DMS53 treated with DMSO at 0.1 percent for 48 hours (cell line): Measurements from ENCODE around the gene TBC1D17.

Experiments used
- DNase-seq: peaks from one replicate; lab custom pipeline; 2025; ENCODE audit not compliant: unreplicated experiment; lab: John Stamatoyannopoulos, UW

TBC1D17 gene

DNA sequence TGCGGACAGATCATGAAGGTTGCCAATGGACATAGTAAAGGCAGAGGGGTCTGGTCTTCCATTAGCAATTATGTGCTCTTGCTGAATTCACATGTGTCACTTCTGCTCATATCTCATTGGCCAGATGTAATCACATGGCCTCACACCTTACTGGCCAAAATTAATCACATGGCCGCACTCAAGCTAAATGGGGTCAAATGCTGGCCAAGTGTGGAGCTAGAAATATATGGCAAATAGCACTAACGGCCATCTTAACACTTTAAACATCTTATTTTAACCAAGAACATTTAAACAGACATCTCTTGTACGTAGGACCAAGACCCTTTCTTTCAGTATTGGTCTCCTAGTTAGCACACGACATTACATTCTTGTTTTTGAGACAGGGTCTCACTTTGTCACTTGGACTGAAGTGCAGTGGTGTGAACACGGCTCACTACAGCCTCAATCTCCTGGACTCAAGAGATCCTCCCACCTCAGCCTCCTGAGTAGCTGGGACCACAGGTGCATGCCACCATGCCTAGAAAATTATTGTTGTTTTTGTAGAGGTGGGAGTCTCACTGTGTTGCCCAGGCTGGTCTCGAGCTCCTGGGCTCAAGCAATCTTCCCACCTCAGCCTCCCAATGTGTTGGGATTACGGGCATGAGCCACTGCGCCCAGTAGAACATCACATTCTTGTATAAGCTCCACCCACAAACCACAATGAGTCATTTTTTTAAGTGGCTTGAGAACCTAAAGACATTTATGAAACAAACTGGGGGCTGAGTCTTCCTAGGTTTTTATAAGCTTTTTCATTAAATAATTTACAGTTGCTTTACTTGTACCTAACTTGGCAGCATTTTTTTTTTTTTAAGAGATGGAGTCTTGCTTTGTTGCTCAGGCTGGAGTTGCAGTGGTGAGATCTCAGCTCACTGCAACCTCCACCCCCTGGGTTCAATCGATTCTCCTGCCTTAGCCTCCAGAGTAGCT, 29.5 kb upstream of the TBC1D17 start:
- DNase-seq, result no peak

DNA sequence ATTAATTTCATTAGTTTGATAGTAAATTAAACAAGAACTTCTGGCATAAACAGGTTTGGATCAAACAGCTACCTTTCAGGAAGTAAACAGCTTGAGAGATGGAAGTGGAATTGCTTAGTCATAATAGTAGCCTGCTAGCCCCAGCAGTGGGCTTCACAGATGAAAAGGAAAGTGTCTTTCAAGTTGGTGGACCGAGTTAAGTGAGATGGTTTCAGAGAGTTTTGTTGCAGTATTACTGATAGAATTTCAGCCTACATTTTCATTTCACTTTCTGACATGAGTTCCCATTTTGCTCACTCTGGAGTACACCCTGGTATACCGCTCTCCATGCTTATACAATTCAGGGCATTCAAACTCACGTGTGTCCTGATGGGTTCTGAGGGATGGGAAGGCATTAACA, 28.6 kb upstream of the TBC1D17 start:
- no peak for DNase-seq

DNA sequence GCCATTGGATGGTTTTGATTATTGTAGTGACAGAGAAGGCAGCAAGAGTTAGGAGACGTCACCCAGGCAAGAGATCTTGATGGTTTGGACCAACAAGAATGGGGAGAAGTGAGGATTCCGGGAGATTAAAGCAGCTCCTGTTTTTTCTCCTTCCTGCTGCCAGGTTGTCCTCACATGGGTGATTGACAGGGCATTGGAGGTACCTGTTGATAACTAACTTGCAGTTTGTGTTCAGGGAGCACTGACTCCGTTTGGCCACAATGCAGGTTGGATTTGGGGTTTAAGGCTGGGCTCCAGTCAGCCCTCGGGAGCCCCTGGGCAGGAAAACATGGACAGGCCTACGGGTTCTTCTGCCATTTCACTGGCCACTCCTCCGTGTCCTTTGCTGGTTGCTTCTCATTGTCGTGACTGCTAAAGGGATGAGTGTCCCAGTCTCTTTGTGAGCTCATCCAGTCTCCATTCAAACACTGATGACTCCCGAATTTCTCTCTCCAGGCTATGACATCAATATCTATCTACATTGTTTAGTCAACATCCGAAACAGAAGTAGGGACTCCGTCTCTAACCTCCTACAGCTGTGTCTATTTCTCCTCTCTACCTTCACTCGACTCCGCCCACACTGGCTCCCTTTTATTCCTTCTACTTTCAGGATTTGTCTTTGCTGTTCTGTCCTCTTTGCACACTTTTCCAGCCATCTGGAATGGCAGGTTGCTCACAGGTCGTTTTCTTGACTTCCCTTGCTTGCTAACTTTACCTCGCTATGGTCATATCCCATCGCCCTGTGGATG, 27.9 kb upstream of the TBC1D17 start:
- DNase-seq, result peak; percentile 51

DNA sequence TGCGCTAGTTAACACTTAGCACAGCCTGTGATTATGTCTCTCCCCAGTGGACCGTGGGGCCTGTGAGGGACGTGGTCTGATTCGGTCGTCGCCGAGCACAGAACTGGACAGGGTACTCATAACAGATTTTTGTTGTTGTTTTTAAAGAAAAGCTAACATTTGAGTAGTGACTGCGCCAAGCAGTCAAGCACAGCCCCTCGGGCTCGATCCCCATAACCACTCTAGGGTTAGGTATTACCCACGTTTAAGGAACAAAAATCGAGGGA, 27.3 kb upstream of the TBC1D17 start:
- DNase-seq, result no peak

DNA sequence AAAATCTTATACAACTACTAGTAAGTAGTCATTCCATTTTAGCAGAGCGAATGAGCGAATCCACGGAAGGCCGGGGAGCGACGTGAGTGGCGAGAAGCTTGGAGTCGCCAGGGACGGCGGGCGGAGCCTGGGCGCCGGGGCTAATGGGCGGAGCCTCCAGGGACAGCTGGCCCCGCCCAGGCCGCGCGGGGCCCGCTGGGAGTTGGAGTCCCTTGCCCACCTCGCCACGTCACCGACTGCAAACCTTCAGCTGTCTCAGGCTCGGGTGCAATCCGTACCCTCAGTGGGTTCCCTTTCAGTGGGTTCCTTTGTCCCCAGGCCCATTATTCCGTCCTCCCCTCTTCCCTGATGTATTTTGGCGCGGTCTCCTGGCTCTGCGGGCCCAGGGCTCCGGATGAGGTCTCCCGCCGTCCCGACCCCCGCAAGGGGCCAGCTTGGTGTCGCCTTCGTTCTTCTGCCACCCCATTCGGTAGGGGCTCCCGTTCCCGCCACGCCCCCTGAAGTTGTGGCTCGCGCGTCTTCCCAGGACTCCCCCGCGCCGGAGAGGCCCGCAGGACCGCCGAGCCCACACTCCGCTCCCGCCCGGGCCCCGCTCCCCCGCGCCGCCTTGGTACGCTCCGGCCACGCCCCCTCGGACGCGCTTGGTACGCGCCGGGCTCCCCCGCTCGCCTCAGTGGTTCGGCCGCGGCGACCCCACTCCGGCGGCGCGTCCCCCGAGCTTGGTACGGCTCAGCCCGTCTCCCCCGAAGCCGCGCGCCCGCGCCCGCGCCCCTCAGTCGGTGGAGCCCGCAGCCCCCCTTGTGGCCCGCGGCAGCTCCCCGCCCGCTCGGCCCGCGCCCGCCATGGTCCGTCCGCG, 26.8 kb upstream of the TBC1D17 start, which contains the start of gene PTOV1:
Gene PTOV1, plus strand, starts transcription at position 673 of the 856 bp plus-strand sequence.
- peak; percentile 64 for DNase-seq

DNA sequence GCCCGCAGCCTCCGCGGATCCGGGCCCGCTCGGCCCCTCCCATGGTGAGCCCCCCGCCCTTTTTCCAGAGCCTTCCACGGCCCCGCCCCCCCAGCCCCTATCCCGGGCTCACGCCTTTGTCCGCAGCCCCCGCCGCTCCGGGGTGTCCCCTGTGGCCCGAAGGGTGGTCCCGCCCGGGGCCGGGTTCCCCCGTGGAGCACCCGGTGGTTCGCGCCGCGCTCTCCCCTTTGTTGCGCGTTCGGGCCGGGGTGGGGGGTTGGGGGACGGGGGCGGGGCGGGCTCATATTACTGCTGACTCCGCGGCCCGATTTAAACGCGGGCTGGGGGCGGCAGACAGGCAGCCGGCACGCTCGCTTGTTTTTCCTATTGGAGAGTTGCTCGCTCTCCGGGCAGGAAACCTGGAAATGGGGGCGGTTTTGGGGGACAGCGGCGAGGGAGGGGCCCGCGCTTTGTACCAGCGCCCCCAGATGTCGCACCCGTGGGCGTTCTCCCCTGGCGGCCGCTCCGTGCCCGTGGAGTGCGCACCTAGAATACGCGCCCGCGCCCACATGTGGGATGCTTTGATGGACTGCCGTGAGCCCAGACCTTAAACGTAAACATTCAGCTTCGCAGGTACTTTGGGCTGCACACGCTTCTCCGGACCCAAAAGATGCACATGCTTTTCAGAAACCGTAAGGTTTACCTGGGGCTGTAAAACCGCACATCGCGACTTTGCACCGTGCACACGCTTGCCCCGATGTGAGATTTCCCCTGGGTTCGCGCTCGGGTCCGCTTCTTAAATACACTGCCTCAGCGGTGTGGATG, 25.8 kb upstream of the TBC1D17 start:
- no peak for DNase-seq

DNA sequence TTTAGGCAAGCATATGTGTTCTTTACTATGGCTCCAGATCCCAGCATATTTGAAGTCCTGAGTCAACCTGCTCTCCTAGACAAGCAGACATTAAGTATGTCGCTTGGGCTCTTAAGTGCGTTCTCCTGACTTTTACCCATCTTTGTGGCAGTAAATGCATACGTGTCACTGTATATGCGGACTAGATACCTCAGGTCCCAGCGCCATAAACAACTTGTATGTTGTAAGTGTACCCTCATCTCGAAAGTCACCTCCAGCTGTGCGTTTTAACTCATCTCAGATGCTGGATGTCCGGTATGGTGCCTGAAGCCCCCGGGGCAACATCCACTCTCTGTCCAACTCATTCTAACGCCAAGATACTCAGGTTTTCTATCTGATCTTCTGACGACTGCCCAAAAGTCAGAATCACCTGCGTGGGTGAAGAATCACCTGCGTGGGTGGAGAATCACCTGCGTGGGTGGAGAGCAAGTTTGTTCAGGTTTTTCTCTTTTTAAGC, 24.8 kb upstream of the TBC1D17 start:
- DNase-seq, result no peak

DNA sequence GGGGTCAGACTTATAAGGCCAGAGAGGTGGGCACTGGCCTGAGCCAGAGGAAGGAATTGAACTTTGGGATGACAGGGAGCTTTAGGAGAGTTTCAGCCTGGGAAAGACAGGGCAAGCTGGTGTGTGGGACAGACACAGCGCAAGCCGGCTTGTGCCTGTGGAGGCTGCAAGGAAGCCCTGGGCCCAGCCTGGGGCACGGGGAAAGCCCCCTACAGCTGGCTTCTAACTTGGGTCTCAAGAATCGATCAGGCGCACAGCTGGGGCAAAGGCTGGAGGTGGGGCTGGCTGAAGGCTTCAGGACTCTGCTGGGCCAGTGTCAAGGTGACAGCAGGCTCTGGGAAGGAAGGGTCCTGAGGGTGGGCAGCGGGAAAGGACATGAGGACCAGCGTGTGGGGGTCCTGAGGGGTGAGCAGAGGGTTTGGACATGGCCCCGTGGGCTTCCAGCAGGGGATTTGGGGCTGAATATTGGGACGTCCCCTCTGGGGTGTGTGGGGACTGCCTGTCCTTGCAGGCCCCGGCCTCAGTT, 23.6 kb upstream of the TBC1D17 start:
- no peak for DNase-seq

DNA sequence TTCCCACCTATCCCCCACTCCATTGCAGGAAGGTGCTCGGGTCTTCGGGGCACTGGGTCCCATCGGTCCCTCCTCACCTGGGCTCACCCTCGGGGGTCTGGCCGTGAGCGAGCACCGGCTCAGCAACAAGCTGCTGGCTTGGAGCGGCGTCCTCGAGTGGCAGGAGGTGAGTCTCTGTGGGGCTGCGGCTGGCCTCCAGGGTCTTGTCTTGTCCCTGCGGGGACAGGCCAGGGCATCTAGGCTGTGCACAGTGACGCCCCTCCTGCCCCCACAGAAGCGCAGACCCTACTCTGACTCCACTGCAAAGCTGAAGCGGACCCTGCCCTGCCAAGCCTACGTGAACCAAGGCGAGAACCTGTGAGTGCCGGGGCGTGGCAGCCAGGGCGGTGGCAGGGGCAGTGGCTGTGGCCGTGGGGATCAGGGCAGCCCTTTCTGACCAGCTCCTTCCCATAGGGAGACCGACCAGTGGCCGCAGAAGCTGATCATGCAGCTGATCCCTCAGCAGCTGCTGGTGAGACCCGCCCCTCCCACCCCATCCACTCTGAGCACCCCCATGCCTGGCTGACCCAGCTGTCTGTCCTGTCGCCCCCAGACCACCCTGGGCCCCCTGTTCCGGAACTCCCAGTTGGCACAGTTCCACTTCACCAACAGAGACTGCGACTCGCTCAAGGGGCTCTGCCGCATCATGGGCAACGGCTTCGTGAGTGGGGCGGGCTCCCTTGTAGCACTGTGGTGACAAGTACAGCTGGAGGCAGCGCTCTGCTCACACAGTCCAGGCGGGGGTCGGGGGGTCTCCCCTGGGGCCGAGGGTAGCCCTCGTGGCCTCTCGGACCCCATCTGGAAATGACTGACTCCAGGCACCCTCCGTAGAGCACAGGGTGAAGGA, 22.9 kb upstream of the TBC1D17 start:
- no peak for DNase-seq

DNA sequence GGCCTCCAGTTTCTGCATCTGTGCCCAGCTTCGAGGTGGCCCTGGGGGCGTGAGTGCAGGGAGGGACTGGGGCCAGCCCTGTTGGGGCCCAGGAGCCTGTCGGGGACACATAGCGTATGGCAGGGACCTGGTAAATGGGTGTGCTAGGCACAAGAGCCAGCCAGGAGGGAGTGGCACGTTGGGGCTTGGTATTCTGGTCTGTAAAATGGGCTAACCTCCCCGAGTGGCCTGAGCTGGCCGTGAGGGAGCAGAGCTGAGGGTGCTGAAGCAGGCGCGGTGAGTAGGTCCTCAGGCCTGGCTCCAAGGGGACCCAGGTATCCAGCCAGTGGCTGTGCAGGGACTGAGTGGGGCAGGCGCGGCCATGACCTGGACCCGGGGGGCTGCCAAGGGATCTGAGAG, 22.2 kb upstream of the TBC1D17 start:
- DNase-seq, result no peak

DNA sequence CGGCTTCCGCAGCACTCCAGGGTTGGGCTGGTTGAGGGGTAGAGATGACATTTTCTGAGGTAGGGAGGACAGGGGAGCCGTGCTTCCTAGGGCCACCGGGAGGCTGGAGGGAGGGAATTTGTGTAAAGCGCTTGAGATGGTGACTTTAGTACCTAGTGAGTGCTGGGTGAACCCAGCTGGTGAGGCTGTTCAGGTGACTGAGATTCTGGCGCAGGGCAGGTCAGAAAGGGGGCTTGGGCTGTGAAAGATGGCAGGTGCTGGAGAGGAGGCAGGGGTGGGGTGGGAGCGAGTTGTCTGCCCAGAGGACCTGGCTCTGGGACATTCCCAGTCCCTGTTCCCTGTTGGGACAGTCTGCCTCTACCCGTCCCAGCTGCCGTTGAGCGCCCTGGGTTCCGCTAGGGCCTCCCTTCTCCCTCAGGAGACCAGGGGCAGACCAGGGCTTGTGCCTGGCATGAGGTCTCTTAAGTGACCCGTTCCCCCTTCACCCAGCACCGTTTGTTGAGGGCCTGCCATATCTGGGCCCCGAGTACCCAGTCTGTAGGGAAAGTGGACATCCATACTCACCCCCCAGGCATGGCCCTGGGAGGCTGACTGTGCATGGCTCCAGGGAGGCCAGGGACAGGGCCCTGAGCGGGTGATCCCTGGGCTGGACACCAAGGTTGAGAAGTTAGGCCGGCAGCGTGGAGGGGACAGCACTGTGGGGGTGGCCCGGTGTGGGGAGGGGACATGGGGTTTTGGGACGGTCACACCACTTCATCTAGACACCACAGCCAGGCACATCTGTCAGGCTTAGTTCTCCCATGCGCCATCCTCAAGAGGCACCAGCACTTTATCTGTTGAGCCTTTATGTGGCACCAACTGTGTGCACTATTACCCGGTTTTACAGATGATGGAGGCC, 21.6 kb upstream of the TBC1D17 start:
- no peak for DNase-seq

DNA sequence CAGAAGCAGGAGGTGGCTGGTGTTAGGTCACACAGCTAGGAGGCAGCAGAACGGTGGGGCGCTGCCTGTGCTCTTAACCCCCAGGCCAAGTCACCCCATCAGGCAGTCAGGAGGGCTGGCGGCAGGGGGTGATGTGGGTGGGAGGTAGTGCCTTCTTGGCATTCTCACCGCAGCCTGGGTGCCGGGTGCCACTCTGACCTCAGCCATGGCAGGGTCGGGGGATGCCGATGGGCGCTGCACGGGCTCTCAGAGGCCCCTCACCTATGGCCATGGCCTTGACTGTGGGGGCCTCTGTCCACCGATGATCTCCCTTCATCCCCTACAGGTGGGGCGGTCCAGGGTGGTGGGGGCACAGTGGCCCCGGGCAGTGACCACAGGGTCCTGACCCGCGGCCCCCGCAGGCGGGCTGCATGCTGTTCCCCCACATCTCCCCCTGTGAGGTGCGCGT, 20.9 kb upstream of the TBC1D17 start:
- no peak for DNase-seq

DNA sequence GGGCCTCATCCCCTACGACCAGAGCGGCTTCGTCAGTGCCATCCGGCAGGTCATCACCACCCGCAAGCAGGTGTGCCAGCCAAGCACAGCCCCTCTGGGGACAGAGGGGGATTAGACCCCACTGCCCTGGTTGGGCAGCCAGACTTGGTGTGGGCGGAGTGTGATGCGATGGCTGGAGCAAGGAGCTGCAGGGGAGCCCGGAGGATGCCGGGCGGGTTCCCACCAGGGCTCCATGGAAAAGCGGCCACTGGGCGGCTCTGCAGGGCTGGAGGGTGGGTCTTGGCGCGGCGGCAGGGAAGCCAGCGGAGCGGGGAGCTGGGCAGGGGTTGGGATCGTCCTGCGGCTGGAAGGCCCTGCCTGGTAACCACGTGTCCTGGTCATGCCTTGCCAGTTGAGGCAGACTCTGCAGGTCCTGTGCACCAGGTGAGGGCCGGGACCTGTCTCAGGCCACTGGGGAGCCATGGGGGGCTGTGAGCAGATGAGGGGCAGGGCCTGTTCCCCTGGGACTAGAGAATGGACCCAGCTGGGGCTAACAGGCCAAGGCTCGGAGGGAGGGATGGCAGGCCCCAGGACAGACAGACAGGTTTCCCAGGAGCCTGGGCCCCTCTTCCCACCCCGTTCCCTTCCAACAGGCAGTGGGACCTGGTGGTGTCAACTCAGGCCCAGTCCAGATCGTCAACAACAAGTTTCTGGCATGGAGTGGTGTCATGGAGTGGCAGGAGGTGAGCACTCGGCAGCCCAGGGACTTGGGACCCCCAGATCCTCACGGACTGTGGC, 20.3 kb upstream of the TBC1D17 start:
- DNase-seq, result no peak

DNA sequence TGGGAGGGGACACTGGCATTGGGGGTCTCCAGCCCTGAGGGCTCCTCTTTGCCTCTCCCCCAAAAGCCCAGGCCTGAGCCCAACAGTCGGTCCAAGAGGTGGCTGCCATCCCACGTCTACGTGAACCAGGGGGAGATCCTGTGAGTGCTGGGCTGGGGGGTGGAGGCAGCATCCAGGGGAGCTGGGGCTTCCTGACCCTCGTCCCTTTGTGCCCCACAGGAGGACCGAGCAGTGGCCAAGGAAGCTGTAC, 19.7 kb upstream of the TBC1D17 start:
- no peak for DNase-seq

DNA sequence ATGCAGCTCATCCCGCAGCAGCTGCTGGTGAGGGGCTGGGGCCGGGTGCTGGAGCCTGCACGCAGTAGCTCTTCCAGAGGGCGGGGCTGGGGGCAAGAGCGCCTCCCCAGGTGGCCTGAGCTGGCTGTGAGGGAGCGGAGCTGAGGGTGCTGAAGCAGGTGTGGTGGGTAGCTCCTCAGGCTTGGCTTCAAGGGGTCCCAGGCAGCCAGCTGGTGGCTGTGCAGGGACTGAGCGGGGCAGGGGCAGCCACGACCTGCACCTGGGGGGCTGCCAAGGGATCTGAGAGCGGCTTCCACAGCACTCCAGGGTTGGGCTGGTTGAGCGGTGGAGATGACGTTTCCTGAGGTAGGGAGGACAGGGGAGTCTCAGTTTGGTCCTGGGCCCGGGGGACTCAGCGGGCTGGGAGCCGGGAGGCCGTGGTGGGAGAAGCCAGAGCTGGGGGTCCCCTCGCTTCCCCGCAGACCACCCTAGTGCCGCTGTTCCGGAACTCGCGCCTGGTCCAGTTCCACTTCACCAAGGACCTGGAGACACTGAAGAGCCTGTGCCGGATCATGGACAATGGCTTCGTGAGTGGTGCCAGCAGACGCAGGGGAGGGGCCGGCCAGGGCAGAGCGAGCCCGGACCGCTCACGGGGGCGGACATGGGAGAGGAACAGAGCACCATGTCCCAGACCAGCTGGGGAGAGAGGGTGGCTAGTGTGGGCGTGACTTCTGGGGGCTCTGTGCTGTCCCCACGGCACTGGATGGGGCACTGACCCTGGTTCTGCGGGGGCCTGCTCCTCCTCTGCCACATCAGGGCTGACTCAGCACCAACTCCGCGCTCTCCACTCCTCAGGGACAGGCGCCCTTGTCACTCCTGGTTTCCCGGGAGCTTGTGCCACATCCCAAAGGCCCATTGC, 19.2 kb upstream of the TBC1D17 start:
- DNase-seq, result no peak

DNA sequence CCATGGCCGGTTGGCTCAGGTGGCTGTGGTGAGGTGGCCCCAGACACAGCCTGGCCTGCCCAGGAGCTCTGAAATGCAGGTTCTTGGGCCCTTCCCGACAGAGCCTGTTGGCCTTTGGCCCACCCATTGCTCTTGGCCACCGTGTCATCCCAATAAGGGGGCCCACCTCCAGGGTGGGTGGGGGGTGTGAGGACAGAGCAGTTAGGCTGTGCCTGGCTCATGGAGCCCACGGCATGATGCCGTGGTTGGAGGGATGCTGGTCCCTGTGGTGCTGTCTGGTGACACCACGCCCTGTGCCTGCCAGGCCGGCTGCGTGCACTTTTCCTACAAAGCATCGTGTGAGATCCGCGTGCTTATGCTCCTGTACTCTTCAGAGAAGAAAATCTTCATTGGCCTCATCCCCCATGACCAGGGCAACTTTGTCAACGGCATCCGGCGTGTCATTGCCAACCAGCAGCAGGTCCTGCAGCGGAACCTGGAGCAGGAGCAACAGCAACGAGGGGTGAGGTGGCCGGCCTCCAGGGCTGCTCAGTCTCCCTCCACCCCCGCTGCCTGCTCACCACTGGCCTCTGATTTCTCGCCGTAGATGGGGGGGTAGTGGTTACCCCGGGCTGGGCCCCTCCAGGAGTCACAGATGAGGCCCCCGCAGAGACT, 17.7 kb upstream of the TBC1D17 start:
- no peak for DNase-seq
